Activated CD4-positive, alpha-beta memory T cell treated with anti-CD3 and anti-CD28 coated beads for 36 hours (primary cell): ENCODE data around the gene A2ML1. TPM values are rescaled to one million over a fixed set of nuclear protein-coding genes. Genes with fewer than 3 reads are reported as not detected.
"Not testable (repeated sequence)": the region's sequence is repeated elsewhere in the genome, so short reads cannot be mapped to it uniquely, and the experiment has no call there.

Experiments used
- CTCF ChIA-PET: fragments of 350-600 bp; sonication (Branson Sonifier 250); formaldehyde crosslinking; loops from one replicate; lab custom pipeline; 2021; ENCODE audit warnings: antibody characterized with exemption, inconsistent platforms; lab: Charles Lee
- POLR2A ChIA-PET: fragments of 350-600 bp; sonication (Branson Sonifier 250); formaldehyde crosslinking; loops from one replicate; lab custom pipeline; 2021; ENCODE audit warnings: antibody characterized with exemption; lab: Charles Lee
- DNase-seq: peaks from one replicate; pipeline ENCODE4 v3.0.0-alpha.2; 2020
- H3K27ac Mint-ChIP-seq: one replicate; pipeline ENCODE4 v1.8.0; 2021; ENCODE audit warnings: mixed read lengths
- H3K27me3 Mint-ChIP-seq: one replicate; pipeline ENCODE4 v1.8.0; 2021; ENCODE audit warnings: mixed read lengths
- H3K36me3 Mint-ChIP-seq: one replicate; pipeline ENCODE4 v1.8.0; 2021; ENCODE audit warnings: mixed read lengths
- H3K4me1 Mint-ChIP-seq: one replicate; pipeline ENCODE4 v1.8.0; 2021; ENCODE audit warnings: low read depth, mixed read lengths
- H3K4me3 Mint-ChIP-seq: one replicate; pipeline ENCODE4 v1.8.0; 2021; ENCODE audit warnings: mild to moderate bottlenecking, mixed read lengths
- H3K9me3 Mint-ChIP-seq: one replicate; pipeline ENCODE4 v1.8.0; 2021; ENCODE audit warnings: mixed read lengths
- intact Hi-C: fragments of 100-400 bp; cut with micrococcal nuclease; formaldehyde crosslinking; loops from one replicate; pipeline ENCODE4 v1.15.1; 2023
- total RNA-seq, 2 experiments: library from RNA; stranded (reverse); gene quantifications; one replicate each; pipeline ENCODE4 v1.2.3, GENCODE V29; 2021

A2ML1 gene
- total RNA-seq, 2 experiments from 2014 or later: not detected

- intact Hi-C loops, H3K4me3 Mint-ChIP-seq, POLR2A ChIA-PET, H3K4me1 Mint-ChIP-seq, DNase-seq, H3K27ac Mint-ChIP-seq, CTCF ChIA-PET, H3K36me3 Mint-ChIP-seq, H3K27me3 Mint-ChIP-seq, H3K9me3 Mint-ChIP-seq: not testable (repeated sequence)
Observed at GRCh38 chr12:8794611-8795010, 27.8 kb upstream of the A2ML1 start.

DNA sequence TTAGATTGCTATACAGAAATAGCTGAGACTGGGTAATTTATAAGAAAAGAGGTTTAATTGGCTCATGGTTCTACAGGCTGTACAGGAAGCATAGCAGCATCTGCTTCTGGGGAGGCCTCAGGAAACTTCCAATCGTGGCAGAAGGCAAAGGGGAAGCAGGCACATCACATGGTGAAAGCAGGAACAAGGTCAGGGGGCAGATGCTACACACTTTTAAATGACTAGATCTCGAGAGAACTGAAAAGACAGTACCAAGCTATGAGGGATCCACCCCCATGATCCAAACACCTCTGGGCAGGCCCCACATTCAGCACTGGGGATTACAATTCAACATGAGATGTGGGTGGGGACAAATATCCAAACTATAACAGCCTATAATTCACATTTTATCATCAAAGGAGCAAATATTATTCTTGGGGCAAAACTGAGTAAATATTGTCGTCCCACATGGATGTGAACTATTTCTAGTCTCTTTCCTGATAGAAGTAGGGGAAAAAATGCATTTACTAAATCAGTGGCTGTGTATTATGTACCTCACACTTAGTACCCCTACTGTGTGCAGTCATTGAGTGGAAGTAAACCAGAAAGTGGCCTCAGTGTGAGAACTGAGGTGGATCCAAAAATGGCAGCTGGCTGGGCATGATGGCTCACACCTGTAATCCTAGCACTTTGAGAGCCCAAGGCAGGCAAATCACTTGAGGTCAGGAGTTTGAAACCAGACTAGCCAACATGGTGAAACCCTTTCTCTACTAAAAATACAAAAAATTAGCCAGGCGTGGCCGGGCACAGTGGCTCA lies 25.4 kb upstream of the A2ML1 start:
- intact Hi-C loops: no loop called here
- ChIA-PET CTCF (no interaction called here), POLR2A (no interaction called here)
- Mint-ChIP-seq H3K36me3 (no peaks in the 10 kb centered on the region), H3K9me3 (no peaks in the 10 kb centered on the region), H3K27me3 (no peaks in the 10 kb centered on the region), H3K4me1 (no peaks in the 10 kb centered on the region), H3K27ac (no peak overlapping the region), H3K4me3 (no peak overlapping the region)
- no peak for DNase-seq

- DNase-seq, H3K36me3 Mint-ChIP-seq, POLR2A ChIA-PET, H3K27ac Mint-ChIP-seq, H3K4me1 Mint-ChIP-seq, CTCF ChIA-PET, H3K4me3 Mint-ChIP-seq, intact Hi-C loops, H3K9me3 Mint-ChIP-seq, H3K27me3 Mint-ChIP-seq: not testable (repeated sequence)
Observed at GRCh38 chr12:8801213-8801612, 21.2 kb upstream of the A2ML1 start.

- CTCF ChIA-PET, H3K4me3 Mint-ChIP-seq, H3K36me3 Mint-ChIP-seq, H3K27ac Mint-ChIP-seq, H3K9me3 Mint-ChIP-seq, POLR2A ChIA-PET, H3K27me3 Mint-ChIP-seq, DNase-seq, intact Hi-C loops, H3K4me1 Mint-ChIP-seq: not testable (repeated sequence)
Observed at GRCh38 chr12:8804833-8805232, 17.6 kb upstream of the A2ML1 start.

- H3K27ac Mint-ChIP-seq, H3K36me3 Mint-ChIP-seq, H3K27me3 Mint-ChIP-seq, H3K4me1 Mint-ChIP-seq, intact Hi-C loops, POLR2A ChIA-PET, H3K9me3 Mint-ChIP-seq, CTCF ChIA-PET, H3K4me3 Mint-ChIP-seq, DNase-seq: not testable (repeated sequence)
Observed at GRCh38 chr12:8805487-8805886, 16.9 kb upstream of the A2ML1 start.

DNA sequence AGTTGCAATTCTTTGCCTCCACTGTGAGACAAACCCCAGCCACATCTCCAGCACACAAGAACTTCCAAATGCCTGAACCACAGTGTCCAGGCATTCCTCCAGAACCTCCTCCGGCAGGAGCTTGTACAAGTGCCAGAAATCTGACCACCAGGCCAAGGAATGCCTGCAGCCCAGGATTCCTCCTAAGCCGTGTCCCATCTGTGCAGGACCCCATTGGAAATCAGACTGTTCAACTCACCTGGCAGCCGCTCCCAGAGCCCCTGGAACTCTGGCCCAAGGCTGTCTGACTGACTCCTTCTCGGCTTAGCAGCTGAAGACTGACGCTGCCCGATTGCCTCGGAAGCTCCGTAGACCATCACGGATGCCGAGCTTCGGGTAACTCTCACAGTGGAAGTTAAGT lies 15.3 kb upstream of the A2ML1 start:
- POLR2A ChIA-PET, intact Hi-C loops, DNase-seq, H3K27ac Mint-ChIP-seq, CTCF ChIA-PET, H3K27me3 Mint-ChIP-seq, H3K4me1 Mint-ChIP-seq, H3K9me3 Mint-ChIP-seq, H3K4me3 Mint-ChIP-seq, H3K36me3 Mint-ChIP-seq: not testable (repeated sequence)

DNA sequence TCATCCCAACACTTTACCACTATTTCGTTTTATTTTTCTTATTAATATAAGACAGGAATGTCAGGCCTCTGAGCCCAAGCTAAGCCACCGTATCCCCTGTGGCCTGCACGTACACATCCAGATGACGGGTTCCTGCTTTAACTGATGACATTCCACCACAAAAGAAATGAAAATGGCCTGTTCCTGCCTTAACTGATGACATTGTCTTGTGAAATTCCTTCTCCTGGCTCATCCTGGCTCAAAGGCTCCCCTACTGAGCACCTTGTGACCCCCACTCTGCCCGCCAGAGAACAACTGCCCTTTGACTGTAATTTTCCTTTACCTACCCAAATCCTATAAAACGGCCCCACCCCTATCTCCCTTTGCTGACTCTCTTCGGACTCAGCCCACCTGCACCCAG lies 12.3 kb upstream of the A2ML1 start:
- H3K9me3 Mint-ChIP-seq, H3K27me3 Mint-ChIP-seq, H3K4me3 Mint-ChIP-seq, POLR2A ChIA-PET, intact Hi-C loops, H3K4me1 Mint-ChIP-seq, CTCF ChIA-PET, H3K36me3 Mint-ChIP-seq, H3K27ac Mint-ChIP-seq, DNase-seq: not testable (repeated sequence)

GRCh38 chr12:8813572-8814357 lies 8.7 kb upstream of the A2ML1 start:
- Mint-ChIP-seq H3K4me1 (no peaks in the 10 kb centered on the region), H3K36me3 (no peaks in the 10 kb centered on the region), H3K27me3 (no peaks in the 10 kb centered on the region), H3K9me3 (no peaks in the 10 kb centered on the region), H3K4me3 (no peak overlapping the region), H3K27ac (no peak overlapping the region)
- CTCF ChIA-PET: interaction anchor here (0.6 kb wide), 1 partner anchor 10 kb away, joined by 3 read pairs; no protein-coding TSS in a partner anchor
- DNase-seq: no peak
- intact Hi-C loops: no loop called here
- POLR2A ChIA-PET: no interaction called here

- no peak overlapping the region for H3K4me3 Mint-ChIP-seq
- intact Hi-C loops: no loop called here
- ChIA-PET POLR2A (interaction anchor here (0.6 kb wide), 1 partner anchor 23 kb away, joined by 3 read pairs; no protein-coding TSS in a partner anchor), CTCF (interaction anchor here (0.8 kb wide), 1 partner anchor 44 kb away, joined by 3 read pairs; no protein-coding TSS in a partner anchor)
- no peaks in the 10 kb centered on the region for H3K27me3 Mint-ChIP-seq
- no peaks in the 10 kb centered on the region for H3K9me3 Mint-ChIP-seq
- H3K4me1 Mint-ChIP-seq: no peaks in the 10 kb centered on the region
- H3K27ac Mint-ChIP-seq: no peak overlapping the region
- DNase-seq: no peak
- H3K36me3 Mint-ChIP-seq: no peaks in the 10 kb centered on the region
Observed at GRCh38 chr12:8816448-8817050, 5.9 kb upstream of the A2ML1 start.

DNA sequence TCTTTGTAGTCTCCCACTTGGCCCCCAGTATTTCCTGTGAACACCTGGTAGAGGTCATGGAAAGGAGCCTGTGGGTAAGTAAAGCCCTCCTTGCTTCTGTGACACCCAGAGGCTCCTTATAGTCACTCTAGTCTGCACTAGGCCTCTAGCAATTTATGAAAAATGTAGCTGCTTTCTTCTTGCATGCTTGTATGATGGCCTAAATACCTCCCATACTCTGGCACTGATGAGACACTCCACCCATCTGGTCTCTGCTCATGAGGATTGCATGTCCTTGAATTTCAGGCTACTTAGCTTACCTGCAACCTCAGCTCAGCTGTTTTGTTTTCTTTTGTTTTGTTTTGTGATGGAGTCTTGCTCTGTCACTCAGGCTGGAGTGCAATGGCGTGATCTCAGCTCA lies 4.6 kb upstream of the A2ML1 start:
- no peaks in the 10 kb centered on the region for H3K9me3 Mint-ChIP-seq
- H3K27ac Mint-ChIP-seq: no peak overlapping the region
- H3K4me1 Mint-ChIP-seq: no peaks in the 10 kb centered on the region
- POLR2A ChIA-PET: no interaction called here
- CTCF ChIA-PET: no interaction called here
- intact Hi-C loops: no loop called here
- no peaks in the 10 kb centered on the region for H3K36me3 Mint-ChIP-seq
- DNase-seq: no peak
- no peaks in the 10 kb centered on the region for H3K27me3 Mint-ChIP-seq
- no peak overlapping the region for H3K4me3 Mint-ChIP-seq

GRCh38 chr12:8818526-8818925 lies 3.9 kb upstream of the A2ML1 start:
- ChIA-PET CTCF (no interaction called here), POLR2A (no interaction called here)
- H3K27ac Mint-ChIP-seq: no peak overlapping the region
- DNase-seq: no peak
- H3K4me3 Mint-ChIP-seq: no peak overlapping the region
- H3K9me3 Mint-ChIP-seq: no peaks in the 10 kb centered on the region
- H3K36me3 Mint-ChIP-seq: no peaks in the 10 kb centered on the region
- H3K27me3 Mint-ChIP-seq: no peaks in the 10 kb centered on the region
- no peaks in the 10 kb centered on the region for H3K4me1 Mint-ChIP-seq
- intact Hi-C loops: no loop called here

- DNase-seq: no peak
- H3K27ac Mint-ChIP-seq: no peak overlapping the region
- POLR2A ChIA-PET: no interaction called here
- H3K4me3 Mint-ChIP-seq: no peak overlapping the region
- intact Hi-C loops: no loop called here
- no peaks in the 10 kb centered on the region for H3K36me3 Mint-ChIP-seq
- CTCF ChIA-PET: no interaction called here
- no peaks in the 10 kb centered on the region for H3K4me1 Mint-ChIP-seq
- H3K27me3 Mint-ChIP-seq: no peaks in the 10 kb centered on the region
- H3K9me3 Mint-ChIP-seq: no peaks in the 10 kb centered on the region
Observed at GRCh38 chr12:8819666-8819980, 2.8 kb upstream of the A2ML1 start.
